HG02840 (cell line): ENCODE results near the gene WNT9B.

Experiments used
- ATAC-seq: cut with Tn5 transposase; IDR thresholded peaks from one replicate; pipeline ENCODE4 v1.9.1; 2021; ENCODE audit warnings: mild to moderate bottlenecking, moderate library complexity, moderate number of reproducible peaks; ENCODE audit not compliant: unreplicated experiment, low FRiP score

WNT9B gene

GRCh38 chr17:46853896-46854444, 2.6 kb downstream of the WNT9B start:
- ATAC-seq, result no peak

GRCh38 chr17:46854515-46854914, 3.1 kb downstream of the WNT9B start:
- ATAC-seq, result no peak

GRCh38 chr17:46854948-46855347, 3.6 kb downstream of the WNT9B start:
- no peak for ATAC-seq

- no peak for ATAC-seq
Measured at GRCh38 chr17:46857600-46857999, 6.2 kb downstream of the WNT9B start.

- ATAC-seq, result no peak
Measured at GRCh38 chr17:46859996-46860395, 8.6 kb downstream of the WNT9B start.

- no peak for ATAC-seq
Measured at GRCh38 chr17:46862949-46863348, 11.6 kb downstream of the WNT9B start.

GRCh38 chr17:46863383-46864121, 12.2 kb downstream of the WNT9B start:
- ATAC-seq, result no peak

- no peak for ATAC-seq
Measured at GRCh38 chr17:46865100-46865499, 13.7 kb downstream of the WNT9B start.

- ATAC-seq, result no peak
Measured at GRCh38 chr17:46866325-46866724, 14.9 kb downstream of the WNT9B start.

GRCh38 chr17:46866747-46867146, 15.4 kb downstream of the WNT9B start:
- no peak for ATAC-seq

- ATAC-seq, result no peak
Measured at GRCh38 chr17:46868689-46869187, 17.4 kb downstream of the WNT9B start.

GRCh38 chr17:46869296-46869695, 17.9 kb downstream of the WNT9B start:
- ATAC-seq, result no peak

GRCh38 chr17:46869975-46870803, 18.8 kb downstream of the WNT9B start:
- no peak for ATAC-seq

GRCh38 chr17:46872421-46872820, 21.0 kb downstream of the WNT9B start:
- ATAC-seq, result no peak

GRCh38 chr17:46873941-46874645, 22.7 kb downstream of the WNT9B start:
- ATAC-seq, result no peak

- no peak for ATAC-seq
Measured at GRCh38 chr17:46874906-46875305, 23.5 kb downstream of the WNT9B start.

- ATAC-seq, result no peak
Measured at GRCh38 chr17:46875849-46876352, 24.5 kb downstream of the WNT9B start.

GRCh38 chr17:46876353-46876887, 25.0 kb downstream of the WNT9B start:
- no peak for ATAC-seq

- no peak for ATAC-seq
Measured at GRCh38 chr17:46876926-46877325, 25.5 kb downstream of the WNT9B start.

GRCh38 chr17:46877466-46877865, 26.1 kb downstream of the WNT9B start:
- no peak for ATAC-seq
